GM10847 (cell line): ENCODE measurements around the gene HBZ.

Source experiments
- POLR2A ChIP-seq: IDR thresholded peaks from 2 replicates; pipeline ENCODE4 v1.6.1; 2011; ENCODE audit not compliant: insufficient read length; ENCODE audit errors: extremely low read depth

The HBZ gene

GRCh38 chr16:152141-153128 lies at the start of gene HBZ:
TSS of gene HBZ (plus strand) at chr16:152644. CDS start at chr16:152910, 266 bp downstream.
- no peak for TF ChIP-seq POLR2A

GRCh38 chr16:104355-104754 lies 48.1 kb upstream of the HBZ start:
- TF ChIP-seq POLR2A = no peak

- no peak for TF ChIP-seq POLR2A
Observed at GRCh38 chr16:104928-105327, 47.5 kb upstream of the HBZ start.

GRCh38 chr16:105521-105920 lies 46.9 kb upstream of the HBZ start:
- TF ChIP-seq POLR2A = no peak

GRCh38 chr16:106623-107324 lies 45.7 kb upstream of the HBZ start:
- no peak for TF ChIP-seq POLR2A

- TF ChIP-seq POLR2A = no peak
Observed at GRCh38 chr16:112153-112840, 40.1 kb upstream of the HBZ start.

- no peak for TF ChIP-seq POLR2A
Observed at GRCh38 chr16:114327-114726, 38.1 kb upstream of the HBZ start.

GRCh38 chr16:116015-116414 lies 36.4 kb upstream of the HBZ start:
- TF ChIP-seq POLR2A = no peak

- no peak for TF ChIP-seq POLR2A
Observed at GRCh38 chr16:117379-118365, 34.8 kb upstream of the HBZ start.

- TF ChIP-seq POLR2A = no peak
Observed at GRCh38 chr16:118857-119256, 33.6 kb upstream of the HBZ start.

- no peak for TF ChIP-seq POLR2A
Observed at GRCh38 chr16:119295-119694, 33.1 kb upstream of the HBZ start.

- no peak for TF ChIP-seq POLR2A
Observed at GRCh38 chr16:119835-120491, 32.5 kb upstream of the HBZ start.

GRCh38 chr16:120756-121155 lies 31.7 kb upstream of the HBZ start:
- no peak for TF ChIP-seq POLR2A

GRCh38 chr16:122361-122760 lies 30.1 kb upstream of the HBZ start:
- TF ChIP-seq POLR2A = no peak
